Loucy (cell line): ENCODE measurements around the gene SRRM1.

Source experiments
- H2AFZ ChIP-seq: fragments of 200-600 bp; sonication (generic); 2 replicates; pipeline ENCODE4 v1.6.0; 2016; ENCODE audit warnings: antibody characterized with exemption, mild to moderate bottlenecking, low read length, moderate library complexity
- H3F3A ChIP-seq: fragments of 200-600 bp; 2 replicates; pipeline ENCODE4 v1.6.0; 2016; ENCODE audit warnings: antibody characterized with exemption, low read depth, mild to moderate bottlenecking
- H3K27me3 ChIP-seq: fragments of 200-600 bp; sonication (generic); 2 replicates; pipeline ENCODE4 v1.6.1; 2014; ENCODE audit warnings: low read length, mild to moderate bottlenecking; ENCODE audit not compliant: insufficient read depth, poor library complexity, severe bottlenecking
- H3K36me3 ChIP-seq: fragments of 200-600 bp; sonication (generic); 2 replicates; pipeline ENCODE4 v1.6.1; 2016; ENCODE audit warnings: low read length; ENCODE audit not compliant: insufficient read depth
- H3K4me1 ChIP-seq: fragments of 200-600 bp; sonication (generic); 2 replicates; pipeline ENCODE4 v1.5.1; 2014; ENCODE audit warnings: low read length, mild to moderate bottlenecking; ENCODE audit not compliant: insufficient read depth, poor library complexity, severe bottlenecking
- H3K4me2 ChIP-seq: fragments of 200-600 bp; sonication (generic); 2 replicates; pipeline ENCODE4 v1.6.0; 2014; ENCODE audit warnings: antibody characterized with exemption, low read length, low read depth, mild to moderate bottlenecking; ENCODE audit not compliant: poor library complexity, severe bottlenecking
- H3K4me3 ChIP-seq: fragments of 200-600 bp; sonication (generic); 2 replicates; pipeline ENCODE4 v1.5.1; 2014; ENCODE audit warnings: low read length, mild to moderate bottlenecking, mixed read lengths; ENCODE audit not compliant: poor library complexity, severe bottlenecking
- H3K79me2 ChIP-seq: fragments of 200-600 bp; sonication (generic); 2 replicates; pipeline ENCODE4 v1.6.1; 2014; ENCODE audit warnings: low read length; ENCODE audit not compliant: insufficient read depth
- H3K9ac ChIP-seq: fragments of 200-600 bp; sonication (generic); 2 replicates; pipeline ENCODE4 v1.6.0; 2014; ENCODE audit warnings: mild to moderate bottlenecking, low read depth, low read length, moderate library complexity; ENCODE audit not compliant: poor library complexity, severe bottlenecking
- H3K9me2 ChIP-seq: fragments of 200-600 bp; sonication (generic); replicated peaks from 2 replicates; pipeline ENCODE4 v1.6.1; 2016; ENCODE audit warnings: low read depth, low read length, mixed read lengths
- H3K9me3 ChIP-seq: fragments of 200-600 bp; sonication (generic); 2 replicates; pipeline ENCODE4 v1.6.1; 2014; ENCODE audit warnings: mild to moderate bottlenecking, antibody characterized with exemption, low read length, low read depth; ENCODE audit not compliant: insufficient read depth
- H4K20me1 ChIP-seq: fragments of 200-600 bp; sonication (generic); 2 replicates; pipeline ENCODE4 v1.6.0; 2014; ENCODE audit warnings: antibody characterized with exemption, low read length, mild to moderate bottlenecking; ENCODE audit not compliant: insufficient read depth, poor library complexity, severe bottlenecking
- CTCF ChIP-seq: fragments of 200-600 bp; sonication (generic); conservative IDR thresholded peaks from 2 replicates; pipeline ENCODE4 v1.5.1; 2014; ENCODE audit warnings: mild to moderate bottlenecking, antibody characterized with exemption, low read length
- EZH2phosphoT487 ChIP-seq: fragments of 200-600 bp; IDR thresholded peaks from 2 replicates; pipeline ENCODE4 v1.6.1; 2018; ENCODE audit warnings: antibody characterized with exemption, mild to moderate bottlenecking, moderate library complexity, borderline replicate concordance

SRRM1 gene

GRCh38 chr1:24599265-24599664, 43.8 kb upstream of the SRRM1 start:
- TF ChIP-seq EZH2phosphoT487 (no peak), CTCF (no peak)

GRCh38 chr1:24600551-24600950, 42.6 kb upstream of the SRRM1 start:
- H3K27me3 ChIP-seq: no peaks in the 10 kb centered on the region
- no peaks in the 10 kb centered on the region for H3K36me3 ChIP-seq
- no peaks in the 10 kb centered on the region for H3K4me1 ChIP-seq
- no peak overlapping the region for H3K4me3 ChIP-seq
- H3F3A ChIP-seq: no peaks in the 10 kb centered on the region
- TF ChIP-seq EZH2phosphoT487 (no peak), CTCF (no peak)
- H3K9me3 ChIP-seq: no peaks in the 10 kb centered on the region
- no peak overlapping the region for H3K9ac ChIP-seq
- no peak overlapping the region for H2AFZ ChIP-seq
- H3K9me2 ChIP-seq: no peaks in the 10 kb centered on the region
- H3K4me2 ChIP-seq: no peak overlapping the region
- H4K20me1 ChIP-seq: no peaks in the 10 kb centered on the region
- no peaks in the 10 kb centered on the region for H3K79me2 ChIP-seq

More at GRCh38 chr1:24599265-24599664, 43.8 kb upstream of the SRRM1 start:
- Histone ChIP-seq H3F3A (no peaks in the 10 kb centered on the region), H3K9me2 (no peaks in the 10 kb centered on the region), H3K27me3 (no peaks in the 10 kb centered on the region), H3K4me1 (no peaks in the 10 kb centered on the region), H3K36me3 (no peaks in the 10 kb centered on the region), H3K79me2 (no peaks in the 10 kb centered on the region), H3K9ac (no peak overlapping the region), H3K4me2 (no peak overlapping the region), H4K20me1 (no peaks in the 10 kb centered on the region), H3K9me3 (no peaks in the 10 kb centered on the region), H2AFZ (no peak overlapping the region), H3K4me3 (no peak overlapping the region)

GRCh38 chr1:24605534-24606295, 37.4 kb upstream of the SRRM1 start:
- Histone ChIP-seq H4K20me1 (no peaks in the 10 kb centered on the region), H3K4me1 (no peaks in the 10 kb centered on the region), H2AFZ (no peak overlapping the region)

More at GRCh38 chr1:24605534-24606295, 37.4 kb upstream of the SRRM1 start:
- Histone ChIP-seq H3K79me2 (no peaks in the 10 kb centered on the region), H3F3A (no peaks in the 10 kb centered on the region), H3K4me2 (no peak overlapping the region), H3K9ac (no peak overlapping the region), H3K4me3 (no peak overlapping the region), H3K36me3 (no peaks in the 10 kb centered on the region), H3K9me2 (no peaks in the 10 kb centered on the region), H3K27me3 (no peaks in the 10 kb centered on the region), H3K9me3 (no peaks in the 10 kb centered on the region)
- TF ChIP-seq CTCF (no peak), EZH2phosphoT487 (no peak)
